Erythroblast (primary cell): Measurements from ENCODE around the gene LLGL1.

Experiments used
- GATA1 ChIP-seq: IDR thresholded peaks from 2 replicates; pipeline ENCODE4 v1.6.1; 2011; ENCODE audit warnings: low read depth, mild to moderate bottlenecking, control low read depth, low read length, moderate library complexity
- POLR2A ChIP-seq: IDR thresholded peaks from 2 replicates; pipeline ENCODE4 v1.6.1; 2011; ENCODE audit warnings: mild to moderate bottlenecking, low read length

DNA sequence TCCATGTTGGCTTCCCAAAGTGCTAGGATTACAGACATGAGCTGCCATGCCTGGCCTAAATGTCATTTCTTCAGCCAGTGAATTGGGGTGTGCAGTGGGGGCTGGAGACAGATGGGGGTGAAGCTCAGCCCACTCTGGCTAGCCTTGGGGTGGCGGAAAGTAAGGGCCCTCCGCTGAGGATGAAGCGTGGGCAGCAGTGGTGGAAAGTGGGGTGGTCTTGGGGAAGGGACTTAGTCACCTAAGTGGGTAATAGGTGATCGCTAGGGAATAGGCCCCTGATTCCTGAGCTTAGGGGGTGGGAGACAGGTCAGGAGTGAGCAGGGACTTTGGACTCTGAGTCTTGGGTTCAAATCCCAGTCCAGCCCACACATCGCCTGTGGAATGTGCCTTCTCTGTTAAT lies 2.2 kb downstream of the LLGL1 start:
- TF ChIP-seq POLR2A = no peak
- TF ChIP-seq GATA1 = no peak
